UCSD-AML1 (cell line): Measurements from ENCODE around the gene TNS3.
"Not testable (repeated sequence)": the region's sequence is repeated elsewhere in the genome, so short reads cannot be mapped to it uniquely, and the experiment has no call there.

Experiments used
- DNase-seq: peaks from one replicate; lab custom pipeline; 2025; ENCODE audit not compliant: unreplicated experiment; lab: John Stamatoyannopoulos, UW

The TNS3 gene

DNA sequence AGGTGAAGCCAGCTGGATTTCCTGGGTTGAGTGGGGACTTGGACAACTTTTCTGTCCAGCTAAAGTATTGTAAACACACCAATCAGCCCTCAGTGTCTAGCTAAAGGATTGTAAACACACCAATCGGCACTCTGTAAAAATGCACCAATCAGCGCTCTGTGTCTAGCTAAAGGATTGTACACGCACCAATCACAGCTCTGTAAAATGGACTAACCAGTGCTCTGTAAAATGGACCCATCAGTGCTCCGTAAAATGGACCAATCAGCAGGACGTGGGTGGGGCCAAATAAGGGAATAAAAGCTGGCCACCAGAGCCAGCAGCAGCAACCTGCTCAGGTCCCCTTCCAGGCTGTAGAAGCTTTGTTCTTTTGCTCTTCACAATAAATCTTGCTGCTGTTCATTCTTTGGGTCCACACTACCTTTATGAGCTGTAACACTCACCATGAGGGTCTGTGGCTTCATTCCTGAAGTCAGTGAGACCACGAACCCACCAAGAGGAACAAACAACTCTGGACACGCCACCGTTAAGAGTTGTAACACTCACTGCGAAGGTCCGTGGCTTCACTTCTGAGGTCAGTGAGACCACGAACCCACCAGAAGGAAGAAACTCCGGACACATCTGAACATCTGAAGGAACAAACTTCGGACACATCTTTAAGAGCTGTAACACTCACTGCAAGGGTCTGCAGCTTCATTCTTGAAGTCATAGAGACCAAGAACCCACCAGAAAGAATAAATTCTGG lies 21.8 kb upstream of the TNS3 start:
- not testable (repeated sequence) for DNase-seq

DNA sequence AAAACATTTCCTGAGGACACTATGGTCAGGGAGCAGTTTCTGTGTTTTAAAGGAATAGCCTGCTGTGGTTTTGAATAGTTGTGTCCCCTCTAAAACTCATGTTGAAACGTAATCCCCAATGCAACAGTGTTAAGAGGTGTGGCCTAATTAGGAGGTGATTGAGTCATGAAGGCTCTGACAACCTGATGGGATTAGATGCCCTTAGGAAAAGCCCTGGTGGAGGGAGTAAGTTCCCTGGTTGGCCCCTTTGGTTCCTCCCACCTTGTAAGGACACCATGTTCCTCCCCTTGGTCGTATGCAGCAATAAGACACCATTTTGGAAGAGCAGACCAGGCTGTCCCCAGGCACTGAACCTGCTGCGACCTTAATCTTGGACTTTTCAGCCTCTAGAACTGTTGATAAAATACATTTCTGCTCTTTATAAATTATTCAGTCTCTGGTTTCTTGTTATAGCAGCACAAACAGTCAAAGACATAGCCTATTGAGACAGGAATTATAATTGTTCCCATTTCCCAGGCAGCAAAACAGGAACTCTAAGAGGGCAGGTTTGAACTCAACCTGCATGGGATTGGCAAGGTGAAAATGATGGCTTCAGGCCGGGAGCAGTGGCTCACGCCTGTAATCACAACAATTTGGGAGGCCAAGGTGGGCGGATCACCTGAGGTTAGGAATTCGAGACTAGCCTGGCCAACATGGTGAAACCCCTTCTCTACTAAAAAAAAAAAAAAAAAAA lies 20.5 kb upstream of the TNS3 start:
- no peak for DNase-seq

GRCh38 chr7:47601881-47602249 lies 20.0 kb upstream of the TNS3 start:
- no peak for DNase-seq

- no peak for DNase-seq
Observed at GRCh38 chr7:47601119-47601880, 19.4 kb upstream of the TNS3 start.

DNA sequence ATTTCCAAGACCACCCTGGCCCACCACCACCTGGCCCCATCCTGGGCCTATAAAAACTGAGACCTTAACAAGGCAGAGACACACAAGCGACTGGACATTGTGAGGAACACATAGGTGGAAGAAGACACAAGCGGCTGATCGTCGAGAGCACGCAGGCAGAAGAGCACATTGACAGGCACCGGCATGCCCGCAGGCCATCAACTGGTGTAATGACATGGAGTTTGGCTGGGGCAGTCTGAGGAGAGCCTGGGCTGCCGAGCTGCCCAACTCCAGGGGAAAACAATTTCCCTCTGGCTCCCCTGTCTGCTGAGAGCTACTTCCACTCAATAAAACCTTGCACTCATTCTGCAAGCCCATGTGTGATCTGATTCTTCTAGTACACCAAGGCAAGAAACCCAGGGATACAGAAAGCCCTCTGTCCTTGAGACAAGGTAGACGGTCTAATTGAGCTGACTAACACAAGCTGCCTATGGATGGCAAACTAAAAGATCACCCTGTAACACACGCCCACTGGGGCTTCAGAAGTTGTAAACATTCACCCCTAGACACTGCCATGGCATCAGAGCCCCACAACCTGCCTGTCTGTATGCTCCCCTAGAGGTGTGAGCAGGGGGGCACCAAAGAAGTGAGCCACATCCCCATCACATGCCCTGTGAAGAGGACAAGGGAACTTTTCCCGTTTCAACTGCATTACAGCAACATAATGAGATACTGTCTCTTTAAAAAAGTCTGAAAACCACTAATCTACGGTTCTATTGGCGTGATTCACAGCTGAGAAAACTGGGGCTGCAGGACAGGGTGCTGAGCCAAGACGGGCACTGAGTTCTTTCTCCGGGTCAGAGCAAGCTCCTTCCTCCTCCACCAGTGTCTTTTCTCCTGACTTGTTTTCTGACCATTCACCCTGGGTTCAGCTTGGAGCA lies 18.5 kb upstream of the TNS3 start:
- no peak for DNase-seq

- DNase-seq = no peak
Observed at GRCh38 chr7:47597379-47597778, 15.5 kb upstream of the TNS3 start.

GRCh38 chr7:47596502-47597202 lies 14.7 kb upstream of the TNS3 start:
- no peak for DNase-seq

- DNase-seq = no peak
Observed at GRCh38 chr7:47594406-47594805, 12.5 kb upstream of the TNS3 start.

GRCh38 chr7:47591655-47592572 lies 10.0 kb upstream of the TNS3 start:
- DNase-seq = no peak

GRCh38 chr7:47591089-47591654 lies 9.3 kb upstream of the TNS3 start:
- DNase-seq = no peak

GRCh38 chr7:47590215-47590614 lies 8.3 kb upstream of the TNS3 start:
- not testable (repeated sequence) for DNase-seq

DNA sequence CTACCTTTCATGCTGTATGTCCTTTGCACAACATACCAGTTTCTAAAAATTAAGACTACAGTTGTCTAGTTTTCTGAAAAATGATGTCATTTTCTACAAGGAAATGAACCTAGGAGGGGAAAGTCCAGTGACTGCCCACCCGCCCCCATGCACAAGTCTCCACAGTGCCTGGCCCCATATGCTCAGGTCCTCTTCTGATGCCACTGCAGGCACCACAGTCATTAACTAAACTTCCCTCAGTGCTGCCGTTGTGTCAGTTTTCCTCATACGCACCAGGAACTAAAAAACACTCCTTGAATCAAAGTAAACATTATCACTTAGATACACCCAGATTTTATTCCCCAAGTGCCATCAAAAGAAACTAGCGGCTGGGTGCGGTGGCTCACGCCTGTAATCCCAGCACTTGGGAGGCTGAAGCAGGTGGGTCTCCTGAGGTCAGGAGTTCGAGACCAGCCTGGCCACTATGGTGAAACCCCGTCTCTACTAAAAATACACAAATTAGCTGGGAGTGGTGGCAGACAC lies 6.9 kb upstream of the TNS3 start:
- DNase-seq = no peak

DNA sequence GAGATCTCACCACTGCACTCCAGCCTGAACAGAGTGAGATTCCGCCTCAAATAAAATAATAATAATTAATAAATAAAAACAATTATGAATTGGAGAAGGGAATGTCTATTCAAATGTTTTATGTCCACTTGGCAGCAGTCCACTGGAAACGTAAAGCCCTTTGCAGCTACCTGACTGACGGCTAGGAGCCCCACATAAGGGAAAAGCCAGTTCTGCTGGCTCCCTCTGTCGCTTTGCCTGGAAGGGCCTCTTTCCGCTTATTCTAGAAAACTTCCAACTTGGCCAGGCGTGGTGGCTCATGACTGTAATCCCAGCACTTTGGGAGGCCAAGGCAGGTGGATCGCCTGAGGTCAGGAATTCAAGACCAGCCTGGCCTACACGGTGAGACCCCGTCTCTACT lies 6.1 kb upstream of the TNS3 start:
- DNase-seq = no peak

DNA sequence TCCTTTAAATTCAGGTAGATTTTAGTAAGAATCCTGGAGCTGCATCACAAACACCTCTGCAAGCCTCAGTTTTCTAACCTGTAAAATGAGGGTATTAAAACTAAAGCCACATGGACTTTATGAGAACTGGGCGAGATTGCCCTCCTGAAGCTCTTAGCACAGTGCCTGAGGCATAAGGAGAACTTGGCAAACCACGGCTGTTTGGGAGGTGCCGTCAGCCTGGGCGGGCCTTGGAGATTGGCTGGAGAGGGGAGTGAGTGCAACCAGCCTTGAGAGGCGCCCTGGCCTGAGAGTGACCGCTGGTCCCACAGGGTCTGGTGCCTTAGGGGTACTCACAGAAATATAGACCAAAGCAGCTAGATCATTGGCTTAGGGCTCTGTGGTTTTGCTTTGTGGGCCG lies 5.4 kb upstream of the TNS3 start:
- no peak for DNase-seq

DNA sequence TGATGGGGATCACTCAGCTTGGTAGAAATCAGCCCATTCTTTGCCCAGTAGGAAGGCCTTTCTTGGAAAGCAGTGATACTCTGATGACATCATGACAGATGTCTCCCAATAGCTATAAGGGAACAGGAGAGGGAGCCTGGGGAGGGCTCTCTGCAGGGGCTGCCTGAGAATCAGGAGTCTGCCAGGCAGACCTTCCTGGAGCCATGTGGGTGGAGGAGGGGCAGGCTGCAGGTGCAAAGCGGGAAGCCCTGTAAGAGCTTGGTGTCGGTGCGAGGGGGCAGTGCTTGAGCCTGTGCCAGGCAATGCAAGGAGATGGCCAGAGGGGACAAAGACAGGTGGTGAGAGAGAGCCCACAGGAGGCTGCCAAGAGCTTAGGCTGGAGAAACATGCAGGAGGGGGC lies 5.0 kb upstream of the TNS3 start:
- DNase-seq = no peak

- DNase-seq = not testable (repeated sequence)
Observed at GRCh38 chr7:47586161-47586670, 4.3 kb upstream of the TNS3 start.

GRCh38 chr7:47584536-47584895 lies 2.6 kb upstream of the TNS3 start:
- DNase-seq = no peak

- no peak for DNase-seq
Observed at GRCh38 chr7:47583739-47584535, 2.0 kb upstream of the TNS3 start.
